ENCODE data around the gene VAV3. TPM values are rescaled to one million over a fixed set of nuclear protein-coding genes. Genes with fewer than 3 reads are reported as not detected.

Gene VAV3
- total RNA-seq, 4 donors from 2014 or later: 117 to 239 (median 135) TPM

DNA sequence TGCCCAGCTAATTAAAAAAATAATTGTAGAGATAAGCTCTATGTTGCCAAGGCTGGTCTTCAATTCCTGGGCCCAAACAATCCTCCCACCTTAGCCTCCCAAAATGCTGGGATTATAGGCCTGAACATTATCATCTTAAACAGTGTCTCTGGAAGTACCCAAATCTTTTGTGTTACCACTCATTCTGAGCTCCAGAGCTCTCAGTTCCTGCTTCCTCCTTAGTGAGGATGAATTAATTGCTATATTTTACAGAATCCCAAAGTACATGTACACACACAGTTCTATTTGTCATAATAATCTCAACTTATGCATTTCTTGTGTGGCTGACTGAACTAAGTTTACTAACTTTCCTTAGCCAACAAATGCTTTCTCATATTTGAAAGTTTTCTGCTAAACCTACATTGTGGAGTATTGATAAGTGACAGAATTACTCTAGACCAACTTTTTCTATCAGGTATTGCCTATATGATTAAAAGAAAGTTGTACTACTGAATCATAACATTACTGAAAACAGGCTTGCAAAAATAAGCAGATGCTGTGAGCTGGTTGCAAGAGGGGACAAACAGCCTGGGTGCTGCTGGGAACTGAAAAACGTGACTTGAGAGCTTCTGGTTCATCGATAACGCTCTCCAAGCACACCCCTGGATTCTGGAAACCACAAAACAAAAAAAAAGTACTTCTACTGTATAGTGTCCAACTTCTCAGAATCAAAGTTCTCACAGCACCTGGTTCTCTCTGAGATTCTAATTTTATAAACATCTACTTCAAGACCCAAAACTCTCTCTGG is 15.3 kb downstream of the VAV3 start:
- Histone ChIP-seq H3K9me3 (no peaks in the 10 kb centered on the region), H3K36me3 (no peaks in the 10 kb centered on the region), H3K27me3 (no peaks in the 10 kb centered on the region), H3K4me3 (no peak overlapping the region), H3K4me1 (peaks cover 7% of the 10 kb centered on the region), H3K27ac (no peak overlapping the region)
- no peak for DNase-seq (ENCODE audit: low spot score in 2 of 2)
- TF ChIP-seq POLR2AphosphoS5 (IDR thresholded peaks at IDR 0.05): no peak
- TF ChIP-seq EP300 (IDR thresholded peaks at IDR 0.05): no peak
- TF ChIP-seq, protein P1, sequence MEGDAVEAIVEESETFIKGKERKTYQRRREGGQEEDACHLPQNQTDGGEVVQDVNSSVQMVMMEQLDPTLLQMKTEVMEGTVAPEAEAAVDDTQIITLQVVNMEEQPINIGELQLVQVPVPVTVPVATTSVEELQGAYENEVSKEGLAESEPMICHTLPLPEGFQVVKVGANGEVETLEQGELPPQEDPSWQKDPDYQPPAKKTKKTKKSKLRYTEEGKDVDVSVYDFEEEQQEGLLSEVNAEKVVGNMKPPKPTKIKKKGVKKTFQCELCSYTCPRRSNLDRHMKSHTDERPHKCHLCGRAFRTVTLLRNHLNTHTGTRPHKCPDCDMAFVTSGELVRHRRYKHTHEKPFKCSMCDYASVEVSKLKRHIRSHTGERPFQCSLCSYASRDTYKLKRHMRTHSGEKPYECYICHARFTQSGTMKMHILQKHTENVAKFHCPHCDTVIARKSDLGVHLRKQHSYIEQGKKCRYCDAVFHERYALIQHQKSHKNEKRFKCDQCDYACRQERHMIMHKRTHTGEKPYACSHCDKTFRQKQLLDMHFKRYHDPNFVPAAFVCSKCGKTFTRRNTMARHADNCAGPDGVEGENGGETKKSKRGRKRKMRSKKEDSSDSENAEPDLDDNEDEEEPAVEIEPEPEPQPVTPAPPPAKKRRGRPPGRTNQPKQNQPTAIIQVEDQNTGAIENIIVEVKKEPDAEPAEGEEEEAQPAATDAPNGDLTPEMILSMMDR (IDR thresholded peaks at IDR 0.05): no peak
- TF ChIP-seq POLR2A (IDR thresholded peaks at IDR 0.05): no peak
- WGBS: 49% methylated on average over 3 of the region's 3 CpGs

DNA sequence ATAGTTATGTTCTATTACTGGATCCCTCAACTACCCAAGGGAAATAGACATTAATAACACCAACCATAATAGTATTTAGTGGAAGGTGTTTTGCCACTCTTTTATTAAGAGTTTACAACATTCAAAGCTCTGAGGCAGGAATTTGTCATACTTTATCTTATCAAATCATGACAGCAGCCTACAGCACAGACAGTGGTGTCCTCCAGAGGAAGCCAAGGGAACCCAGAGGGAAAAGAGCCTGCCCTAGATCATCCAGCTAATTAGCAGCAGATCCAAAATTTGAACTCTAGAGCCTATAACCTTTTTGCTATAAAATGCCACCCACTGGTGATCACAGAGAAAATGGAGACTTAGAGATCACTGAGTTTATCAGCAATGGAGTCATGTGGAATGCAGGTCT is 18.2 kb downstream of the VAV3 start:
- TF ChIP-seq EP300 (IDR thresholded peaks at IDR 0.05) (no peak), POLR2A (IDR thresholded peaks at IDR 0.05) (no peak), POLR2AphosphoS5 (IDR thresholded peaks at IDR 0.05) (no peak)
- TF ChIP-seq, protein P1 (IDR thresholded peaks at IDR 0.05): no peak
- Histone ChIP-seq H3K9me3 (no peaks in the 10 kb centered on the region), H3K4me3 (no peak overlapping the region)

DNA sequence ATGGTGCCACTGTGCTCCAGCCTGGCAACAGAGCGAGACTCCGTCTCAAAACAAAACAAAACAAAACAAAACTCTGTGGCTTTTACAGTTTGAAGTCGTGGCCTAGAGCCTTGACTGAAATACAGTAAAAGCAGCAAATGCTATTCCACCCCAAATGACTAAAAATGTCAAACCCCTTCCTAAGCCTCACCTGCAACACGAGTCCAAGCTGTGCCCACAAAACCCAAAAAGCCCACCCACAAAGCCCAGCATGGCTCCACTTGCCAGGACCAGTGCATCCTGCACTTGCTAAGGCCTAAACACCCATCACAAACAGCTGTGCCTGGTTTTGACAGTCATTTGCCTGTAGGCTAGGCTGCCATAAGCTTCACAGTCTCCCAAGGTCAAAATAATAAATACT is 21.3 kb downstream of the VAV3 start:
- 100% methylated on average over 4 of the region's 4 CpGs for WGBS
- Histone ChIP-seq H3K36me3 (no peaks in the 10 kb centered on the region), H3K9me3 (no peaks in the 10 kb centered on the region), H3K4me1 (peaks cover 14% of the 10 kb centered on the region), H3K27me3 (no peaks in the 10 kb centered on the region), H3K4me3 (no peak overlapping the region), H3K27ac (no peak overlapping the region)
- TF ChIP-seq, protein P1 (IDR thresholded peaks at IDR 0.05): no peak
- TF ChIP-seq EP300 (IDR thresholded peaks at IDR 0.05): no peak
- no peak for TF ChIP-seq POLR2AphosphoS5 (IDR thresholded peaks at IDR 0.05)
- TF ChIP-seq POLR2A (IDR thresholded peaks at IDR 0.05): no peak
- DNase-seq (ENCODE audit: low spot score in 2 of 2): no peak

More for the DNA sequence above, 18.2 kb downstream of the VAV3 start:
- Histone ChIP-seq H3K36me3 (no peaks in the 10 kb centered on the region), H3K4me1 (no peaks in the 10 kb centered on the region), H3K27me3 (no peaks in the 10 kb centered on the region), H3K27ac (no peak overlapping the region)
- DNase-seq (ENCODE audit: low spot score in 2 of 2): no peak

DNA sequence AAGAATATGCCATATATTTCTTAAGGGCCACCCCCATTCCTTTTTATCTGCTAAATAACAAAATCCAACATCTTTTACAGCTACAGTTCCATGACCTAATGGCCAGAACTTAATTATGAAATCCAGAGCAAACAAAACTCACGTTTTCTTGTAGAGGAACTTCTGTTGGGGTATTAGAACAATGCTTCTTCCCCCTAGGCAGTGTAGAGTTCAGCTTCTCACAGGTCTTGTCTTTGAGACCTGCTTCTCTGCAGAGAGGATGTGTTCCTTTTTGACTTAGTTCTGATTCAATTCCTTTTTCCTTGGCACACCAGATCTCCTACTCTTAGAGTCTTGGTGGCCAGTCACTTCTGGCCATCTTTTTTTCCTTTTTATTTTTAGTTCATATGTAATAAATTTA is 22.2 kb downstream of the VAV3 start:
- H3K9me3 ChIP-seq: no peaks in the 10 kb centered on the region

DNA sequence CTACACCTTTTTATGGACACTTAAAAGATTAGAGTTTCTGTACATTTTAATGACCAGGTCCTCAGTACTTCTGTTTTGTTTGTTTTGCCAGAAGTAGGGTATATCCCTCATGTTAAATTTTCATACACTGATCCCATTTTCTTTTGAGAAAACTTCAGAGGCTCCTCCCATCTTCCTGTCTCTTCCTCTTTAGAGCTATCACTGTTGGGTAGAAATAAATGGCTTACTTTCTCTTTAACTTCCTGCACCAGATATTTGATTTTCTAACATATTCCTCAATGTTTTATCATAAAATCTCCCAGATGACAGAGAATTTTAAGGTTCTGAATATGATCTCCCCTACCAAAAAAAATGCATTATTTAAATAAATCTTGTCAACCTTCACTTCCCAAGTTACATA is 23.4 kb downstream of the VAV3 start:
- Histone ChIP-seq H3K27ac (no peak overlapping the region), H3K9me3 (no peaks in the 10 kb centered on the region), H3K27me3 (no peaks in the 10 kb centered on the region), H3K4me3 (no peak overlapping the region), H3K4me1 (peaks cover 26% of the 10 kb centered on the region), H3K36me3 (no peaks in the 10 kb centered on the region)
- TF ChIP-seq, protein P1 (IDR thresholded peaks at IDR 0.05): no peak
- TF ChIP-seq POLR2AphosphoS5 (IDR thresholded peaks at IDR 0.05) (no peak), POLR2A (IDR thresholded peaks at IDR 0.05) (no peak), EP300 (IDR thresholded peaks at IDR 0.05) (no peak)
- no peak for DNase-seq (ENCODE audit: low spot score in 2 of 2)

More for the DNA sequence above, 22.2 kb downstream of the VAV3 start:
- Histone ChIP-seq H3K36me3 (no peaks in the 10 kb centered on the region), H3K4me3 (no peak overlapping the region), H3K4me1 (peaks cover 14% of the 10 kb centered on the region), H3K27me3 (no peaks in the 10 kb centered on the region), H3K27ac (no peak overlapping the region)
- WGBS: 88% methylated on average over 1 of the region's 1 CpG
- DNase-seq (ENCODE audit: low spot score in 2 of 2): no peak
- no peak for TF ChIP-seq POLR2AphosphoS5 (IDR thresholded peaks at IDR 0.05)
- TF ChIP-seq, protein P1 (IDR thresholded peaks at IDR 0.05): no peak
- no peak for TF ChIP-seq POLR2A (IDR thresholded peaks at IDR 0.05)
- TF ChIP-seq EP300 (IDR thresholded peaks at IDR 0.05): no peak
